ENCODE results near the gene XYLT2. TPM values are rescaled to one million over a fixed set of nuclear protein-coding genes. Genes with fewer than 3 reads are reported as not detected.
"Not testable (repeated sequence)": the region's sequence is repeated elsewhere in the genome, so short reads cannot be mapped to it uniquely, and the experiment has no call there.

The XYLT2 gene
- total RNA-seq, 1 donor from 2014 or later = 37.0 TPM

DNA sequence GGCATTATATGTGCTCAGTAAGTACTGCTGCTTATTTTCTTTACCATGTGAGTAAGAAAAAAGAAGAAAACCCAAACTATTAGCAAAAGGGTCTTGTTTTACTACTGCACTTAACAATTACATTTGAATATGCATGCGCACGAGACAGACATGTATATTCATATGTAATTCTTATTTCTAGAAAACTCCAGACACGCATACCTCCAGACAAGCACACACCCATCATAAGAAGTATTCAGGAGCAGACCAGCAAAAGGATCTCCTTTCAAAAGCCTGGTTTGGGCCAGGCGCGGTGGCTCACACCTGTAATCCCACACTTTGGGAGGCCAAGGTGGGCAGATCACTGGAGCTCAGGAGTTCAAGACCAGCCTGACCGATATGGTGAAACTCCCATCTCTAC, 43.6 kb downstream of the XYLT2 start:
- DNase-seq (ENCODE audit: low spot score) = no peak

DNA sequence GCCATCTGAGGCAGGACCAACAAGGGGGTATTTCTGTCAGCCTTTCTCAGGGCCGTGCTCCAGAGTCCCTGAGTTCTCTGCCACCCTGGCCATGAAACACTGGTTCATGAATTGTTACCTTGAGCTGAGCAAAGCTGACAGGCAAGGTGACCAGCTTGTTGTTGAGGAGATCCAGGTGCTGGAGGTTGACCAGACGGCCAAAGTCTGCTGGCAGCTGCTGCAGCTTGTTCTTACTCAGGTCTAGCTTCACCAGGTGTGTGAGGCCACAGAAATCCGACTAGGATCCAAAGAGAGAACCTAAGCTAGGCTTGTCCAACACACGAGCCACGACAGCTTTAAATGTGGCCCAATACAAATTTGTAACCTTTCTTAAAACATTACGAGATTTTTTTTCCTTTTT, 46.7 kb downstream of the XYLT2 start:
- no peak for DNase-seq (ENCODE audit: low spot score)

DNA sequence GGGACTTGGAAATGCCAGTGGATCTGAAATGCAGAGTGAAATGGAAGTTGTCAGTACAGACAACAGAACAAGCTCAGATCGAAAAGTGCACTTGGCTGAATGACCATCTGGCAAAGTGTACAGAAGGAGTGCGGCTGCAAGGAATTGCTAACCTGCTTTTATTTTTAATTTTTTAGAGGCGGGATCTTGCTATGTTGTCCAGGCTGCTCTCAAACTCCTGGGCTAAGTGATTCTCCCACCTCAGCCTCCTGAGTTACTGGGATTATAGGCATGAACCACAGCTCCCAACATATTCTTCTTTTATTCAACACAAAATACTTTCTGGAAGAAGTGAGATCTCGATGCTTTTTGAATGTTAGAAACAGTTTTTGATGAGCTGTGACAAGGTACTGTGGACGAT, 47.8 kb downstream of the XYLT2 start:
- no peak for DNase-seq (ENCODE audit: low spot score)

- no peak for DNase-seq (ENCODE audit: low spot score)
These were observed 48.8 kb downstream of the XYLT2 start for GRCh38 chr17:50394711-50395110.

- peak; percentile 38 for DNase-seq (ENCODE audit: low spot score)
These were observed 50.6 kb downstream of the XYLT2 start for GRCh38 chr17:50396261-50397110.

GRCh38 chr17:50397111-50397918, 51.4 kb downstream of the XYLT2 start, which contains the start of gene LRRC59:
Gene LRRC59 (minus strand): TSS chr17:50397523. CDS start chr17:50397317, 206 bp downstream.
- peak; percentile 91 for DNase-seq (ENCODE audit: low spot score)

DNA sequence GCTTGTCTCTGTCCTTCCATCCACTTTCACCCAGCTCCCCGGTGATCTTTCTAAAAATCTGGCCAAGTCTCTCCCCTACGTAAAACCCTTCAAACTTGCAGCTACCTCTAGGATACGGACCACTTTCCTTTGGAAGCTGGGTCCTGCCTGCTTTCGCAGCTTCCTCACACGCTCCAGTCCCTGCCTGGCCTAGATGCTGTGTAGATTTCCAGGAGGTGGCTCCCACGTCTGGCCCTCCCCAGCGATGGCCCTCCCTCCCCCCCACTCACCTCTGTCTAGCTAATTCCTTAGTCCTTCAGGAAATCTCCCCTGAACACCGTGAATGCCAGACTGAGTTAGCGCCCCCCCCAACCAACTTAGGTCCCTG, 52.0 kb downstream of the XYLT2 start:
- DNase-seq (ENCODE audit: low spot score) = no peak

- DNase-seq (ENCODE audit: low spot score) = not testable (repeated sequence)
These were observed 52.7 kb downstream of the XYLT2 start for GRCh38 chr17:50398672-50399071.

- DNase-seq (ENCODE audit: low spot score) = not testable (repeated sequence)
These were observed 53.7 kb downstream of the XYLT2 start for GRCh38 chr17:50399591-50399990.

DNA sequence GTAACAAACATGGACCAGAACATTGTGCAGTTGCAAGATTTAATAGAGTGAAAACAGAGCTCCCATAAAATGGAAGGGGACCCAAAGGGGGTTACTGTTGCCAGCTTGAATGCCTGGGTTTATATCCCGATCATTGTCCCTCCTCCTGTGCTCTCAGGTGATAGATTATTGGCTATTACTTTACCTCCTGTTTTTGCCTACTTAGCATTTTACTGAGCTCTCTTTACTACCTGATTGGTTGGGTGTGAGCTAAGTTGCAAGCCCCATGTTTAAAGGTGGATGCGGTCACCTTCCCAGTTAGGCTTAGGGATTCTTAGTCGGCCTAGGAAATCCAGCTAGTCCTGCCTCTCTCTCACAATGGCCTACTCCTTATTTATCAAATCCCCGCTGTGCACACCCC, 59.4 kb downstream of the XYLT2 start:
- DNase-seq (ENCODE audit: low spot score) = not testable (repeated sequence)

- DNase-seq (ENCODE audit: low spot score) = no peak
These were observed 60.7 kb downstream of the XYLT2 start for GRCh38 chr17:50406578-50406977.

DNA sequence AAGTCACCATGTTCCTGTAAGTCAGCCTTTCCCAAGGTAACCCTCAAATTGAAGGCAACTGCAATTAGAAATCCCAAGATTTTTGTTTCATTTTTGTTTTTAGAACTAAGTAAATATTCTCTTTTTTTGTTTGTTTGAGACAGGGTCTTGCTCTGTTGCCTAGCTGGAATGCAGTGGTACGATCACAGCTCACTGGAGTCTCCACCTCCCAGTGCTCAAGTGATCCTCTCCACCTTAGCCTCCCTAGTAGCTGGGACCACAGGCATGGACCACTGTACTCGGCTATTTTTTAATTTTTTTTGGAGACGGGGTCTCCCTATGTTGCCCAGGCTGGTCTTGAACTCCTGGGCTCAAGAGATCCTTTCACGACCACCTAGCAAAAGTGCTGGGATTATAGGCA, 62.0 kb downstream of the XYLT2 start:
- no peak for DNase-seq (ENCODE audit: low spot score)

Other genes with a start within 250 kb of the XYLT2 start
- 8.8 TPM for gene SAMD14, start 216.0 kb upstream of the XYLT2 start, total RNA-seq
- gene PPP1R9B, start 195.4 kb upstream of the XYLT2 start, total RNA-seq = 61.5 TPM
- gene SGCA, start 180.1 kb upstream of the XYLT2 start, total RNA-seq = 23.5 TPM
- 421 TPM for gene COL1A1, start 144.5 kb upstream of the XYLT2 start, total RNA-seq
- 27.2 TPM for gene TMEM92, start 71.7 kb upstream of the XYLT2 start, total RNA-seq
- 55.5 TPM for gene MRPL27, start 27.1 kb downstream of the XYLT2 start, total RNA-seq
- 1.4 TPM for gene EME1, start 27.1 kb downstream of the XYLT2 start, total RNA-seq
- gene LRRC59, start 51.4 kb downstream of the XYLT2 start, total RNA-seq = 71.2 TPM
- 67.5 TPM for gene ACSF2, start 80.1 kb downstream of the XYLT2 start, total RNA-seq
- gene CHAD, start 122.8 kb downstream of the XYLT2 start, total RNA-seq = 2.1 TPM
- gene RSAD1, start 132.7 kb downstream of the XYLT2 start, total RNA-seq = 35.4 TPM
- gene MYCBPAP, start 162.3 kb downstream of the XYLT2 start, total RNA-seq = 4.6 TPM
- 92.7 TPM for gene EPN3, start 186.6 kb downstream of the XYLT2 start, total RNA-seq
- 70.0 TPM for gene SPATA20, start 201.0 kb downstream of the XYLT2 start, total RNA-seq
- 0.26 TPM for gene CACNA1G, start 214.6 kb downstream of the XYLT2 start, total RNA-seq